Large intestine (tissue), 3 donors: ENCODE measurements around the gene FPR2. TPM values are rescaled to one million over a fixed set of nuclear protein-coding genes. Genes with fewer than 3 reads are reported as not detected.

ENCODE experiments used
- DNase-seq, 2 donors: peaks; one replicate each; pipeline versions ENCODE4 v3.0.0 to v3.0.0-alpha.2; 2013
- H3K27ac ChIP-seq: one replicate; pipeline ENCODE4 v1.5.1; 2013; ENCODE audit warnings: low read length
- H3K27me3 ChIP-seq: 2 replicates; pipeline ENCODE4 v1.6.1; 2013; ENCODE audit warnings: low read length; ENCODE audit not compliant: control insufficient read depth, insufficient read depth
- H3K36me3 ChIP-seq: 2 replicates; pipeline ENCODE4 v1.6.1; 2013; ENCODE audit warnings: low read length; ENCODE audit not compliant: control insufficient read depth, insufficient read depth
- H3K4me1 ChIP-seq: one replicate; pipeline ENCODE4 v1.6.1; 2013; ENCODE audit warnings: low read length; ENCODE audit not compliant: control insufficient read depth, insufficient read depth
- H3K4me3 ChIP-seq: one replicate; pipeline ENCODE4 v1.5.1; 2013; ENCODE audit warnings: low read length
- H3K9me3 ChIP-seq: one replicate; pipeline ENCODE4 v1.6.1; 2013; ENCODE audit warnings: mild to moderate bottlenecking, low read depth, low read length, moderate library complexity; ENCODE audit not compliant: control insufficient read depth
- WGBS: methylation state at CpG from one replicate; pipeline ENCODE4 v1.1.5; 2013; ENCODE audit warnings: low lambda C conversion rate; ENCODE audit not compliant: insufficient coverage; 5-methylcytosine and 5-hydroxymethylcytosine counted together
- polyA plus RNA-seq: library from polyadenylated mRNA; unstranded; fragments of 120-200 nt; gene quantifications from one replicate; pipeline ENCODE4 v1.2.1, GENCODE V29; 2013

The FPR2 gene
- polyA plus RNA-seq, 1 donor = 0.16 TPM

DNA sequence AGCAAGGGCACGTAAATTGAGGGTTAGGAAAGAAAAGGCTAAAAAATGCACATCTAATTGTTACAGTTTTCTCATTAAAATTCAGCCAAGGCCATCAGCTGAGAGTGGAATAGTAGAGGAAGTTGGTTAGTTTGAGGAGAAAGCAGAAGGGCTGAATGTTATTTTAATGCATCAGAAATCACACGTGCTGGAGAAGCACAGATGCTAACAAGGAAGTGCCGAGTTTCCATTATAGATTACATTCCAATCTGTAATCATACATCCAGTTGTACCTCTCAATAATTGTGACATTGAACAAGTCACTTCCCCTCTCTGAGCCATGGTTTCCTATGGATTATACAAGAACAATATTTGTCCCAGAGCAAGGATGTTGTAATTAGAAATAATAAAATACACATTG lies 59.0 kb downstream of the FPR2 start:
- Histone ChIP-seq H3K4me3 (no peak overlapping the region), H3K9me3 (no peaks in the 10 kb centered on the region), H3K27me3 (no peaks in the 10 kb centered on the region), H3K36me3 (no peaks in the 10 kb centered on the region), H3K4me1 (no peaks in the 10 kb centered on the region), H3K27ac (no peak overlapping the region)
- 75% methylated on average over 1 of the region's 3 CpGs for WGBS
- DNase-seq = no peak

Other genes starting within 250 kb of the FPR2 start
- gene SIGLEC6, start 229.5 kb upstream of the FPR2 start, polyA plus RNA-seq = 0.09 TPM
- gene ZNF175, start 189.9 kb upstream of the FPR2 start, polyA plus RNA-seq = 10.4 TPM
- 0.18 TPM for gene SIGLEC5, start 130.8 kb upstream of the FPR2 start, polyA plus RNA-seq
- gene SIGLEC14, start 114.4 kb upstream of the FPR2 start, polyA plus RNA-seq = 1.4 TPM
- gene SPACA6, start 67.8 kb upstream of the FPR2 start, polyA plus RNA-seq = 10.9 TPM
- 2.3 TPM for gene HAS1, start 37.2 kb upstream of the FPR2 start, polyA plus RNA-seq
- 0.66 TPM for gene FPR1, start 9.3 kb upstream of the FPR2 start, polyA plus RNA-seq
- 4.9 TPM for gene FPR3, start 34.0 kb downstream of the FPR2 start, polyA plus RNA-seq
- gene ZNF577, start 126.8 kb downstream of the FPR2 start, polyA plus RNA-seq = 24.8 TPM
- gene ZNF649, start 143.8 kb downstream of the FPR2 start, polyA plus RNA-seq = 14.9 TPM
- gene ZNF613, start 166.3 kb downstream of the FPR2 start, polyA plus RNA-seq = 5.6 TPM
- gene ZNF350, start 225.7 kb downstream of the FPR2 start, polyA plus RNA-seq = 12.2 TPM
- gene ZNF615, start 247.0 kb downstream of the FPR2 start, polyA plus RNA-seq = 9.2 TPM